ENCODE results near the gene MTMR3. TPM values are rescaled to one million over a fixed set of nuclear protein-coding genes. Genes with fewer than 3 reads are reported as not detected.

The MTMR3 gene
- total and polyA plus RNA-seq, 5 donors: 9.5 to 38.0 (median 30.7) TPM

DNA sequence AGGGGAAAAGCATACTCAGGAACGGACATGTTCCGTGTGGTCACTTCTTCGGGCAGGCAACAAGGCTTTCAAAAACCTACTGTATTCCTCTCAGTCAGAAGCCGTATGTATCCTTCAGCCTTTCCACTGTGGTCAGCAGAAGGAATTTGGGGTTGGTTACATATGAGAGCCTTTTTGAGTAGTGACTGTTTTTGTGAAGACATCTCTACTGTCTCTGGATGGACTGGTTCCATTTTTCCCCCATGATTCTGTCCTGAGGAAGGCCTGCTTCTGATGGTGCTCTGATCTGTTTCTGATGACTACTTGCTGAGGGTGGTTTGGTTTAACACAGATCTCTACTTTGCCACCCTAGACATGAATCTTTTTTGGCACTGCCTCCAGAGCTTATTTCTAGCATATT lies 133.6 kb downstream of the MTMR3 start:
- ATAC-seq (no peak), DNase-seq (no peak)
- no peaks in the 10 kb centered on the region for H3K27me3 ChIP-seq (ENCODE audit: control insufficient read depth, insufficient read depth)
- H3K9me3 ChIP-seq (ENCODE audit: control insufficient read depth, low read length): no peaks in the 10 kb centered on the region
- H3K4me1 ChIP-seq (ENCODE audit: control insufficient read depth, insufficient read depth, low read length): no peaks in the 10 kb centered on the region
- WGBS: 93% methylated on average over 4 of the region's 4 CpGs
- intact Hi-C loops (cut with DNase I): no loop called here
- no peak overlapping the region for H3K27ac ChIP-seq (ENCODE audit: low read length)
- no peak overlapping the region for H3K4me3 ChIP-seq (ENCODE audit: low read length)

DNA sequence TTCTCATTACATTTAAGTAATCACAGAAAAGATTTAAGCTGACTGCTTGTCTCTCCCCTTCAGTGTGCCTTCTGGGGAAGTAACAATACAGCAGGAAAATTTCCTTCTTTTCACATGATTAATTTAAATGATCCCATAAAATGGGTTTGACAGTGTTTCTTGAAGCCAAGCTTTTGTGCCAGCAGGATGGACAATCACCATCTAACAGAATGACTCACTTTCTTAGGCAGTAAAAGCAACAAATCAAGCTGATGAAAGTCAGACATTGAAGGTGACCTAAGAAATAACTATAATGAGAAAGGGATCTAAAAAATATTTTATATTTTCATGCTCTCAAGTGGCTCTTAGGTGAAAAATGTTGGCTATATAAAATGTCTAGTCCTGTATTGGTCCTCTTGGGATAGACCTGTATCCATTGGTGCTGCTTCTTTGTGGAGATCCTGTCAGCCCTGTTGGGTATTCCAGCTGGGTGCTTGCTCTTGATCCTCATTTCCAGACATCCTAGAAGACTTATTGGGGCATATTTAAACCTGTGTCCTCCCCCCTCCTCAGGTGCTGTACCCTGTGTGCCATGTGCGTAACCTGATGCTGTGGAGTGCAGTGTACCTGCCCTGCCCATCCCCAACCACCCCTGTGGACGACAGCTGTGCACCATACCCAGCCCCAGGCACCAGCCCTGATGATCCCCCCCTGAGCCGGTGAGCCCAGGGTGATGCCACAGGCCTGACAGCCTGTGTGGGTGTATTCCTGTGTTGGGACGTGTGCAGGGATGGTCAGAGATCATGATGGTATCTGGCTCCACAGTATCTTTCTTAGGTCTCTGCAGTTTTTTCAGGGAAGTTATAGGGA lies 134.6 kb downstream of the MTMR3 start:
- Histone ChIP-seq H3K4me1 (ENCODE audit: control insufficient read depth, insufficient read depth, low read length) (no peaks in the 10 kb centered on the region), H3K27me3 (ENCODE audit: control insufficient read depth, insufficient read depth) (no peaks in the 10 kb centered on the region), H3K9me3 (ENCODE audit: control insufficient read depth, low read length) (no peaks in the 10 kb centered on the region), H3K4me3 (ENCODE audit: low read length) (no peak overlapping the region), H3K27ac (ENCODE audit: low read length) (no peak overlapping the region)
- DNase-seq: no peak
- intact Hi-C loops (cut with DNase I): no loop called here
- ATAC-seq: no peak
- WGBS: 93% methylated on average over 4 of the region's 4 CpGs

DNA sequence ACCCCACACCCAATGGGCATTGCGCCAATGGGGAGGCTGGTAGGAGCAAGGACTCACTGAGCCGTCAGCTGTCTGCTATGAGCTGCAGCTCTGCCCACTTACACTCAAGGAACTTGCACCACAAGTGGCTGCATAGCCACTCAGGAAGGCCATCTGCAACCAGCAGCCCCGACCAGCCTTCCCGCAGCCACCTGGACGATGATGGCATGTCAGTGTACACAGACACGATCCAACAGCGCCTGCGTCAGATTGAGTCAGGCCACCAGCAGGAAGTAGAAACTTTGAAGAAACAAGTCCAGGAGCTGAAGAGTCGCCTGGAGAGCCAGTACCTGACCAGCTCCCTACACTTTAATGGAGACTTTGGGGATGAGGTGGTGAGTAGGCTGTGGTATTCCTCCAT lies 137.5 kb downstream of the MTMR3 start:
- ATAC-seq (no peak), DNase-seq (peak in 1 of 3 donors; percentile 45)
- no peaks in the 10 kb centered on the region for H3K4me1 ChIP-seq (ENCODE audit: control insufficient read depth, insufficient read depth, low read length)
- 95% methylated on average over 9 of the region's 9 CpGs for WGBS
- H3K9me3 ChIP-seq (ENCODE audit: control insufficient read depth, low read length): no peaks in the 10 kb centered on the region
- H3K27ac ChIP-seq (ENCODE audit: low read length): no peak overlapping the region
- no peaks in the 10 kb centered on the region for H3K27me3 ChIP-seq (ENCODE audit: control insufficient read depth, insufficient read depth)
- no peak overlapping the region for H3K4me3 ChIP-seq (ENCODE audit: low read length)
- intact Hi-C loops (cut with DNase I): no loop called here

DNA sequence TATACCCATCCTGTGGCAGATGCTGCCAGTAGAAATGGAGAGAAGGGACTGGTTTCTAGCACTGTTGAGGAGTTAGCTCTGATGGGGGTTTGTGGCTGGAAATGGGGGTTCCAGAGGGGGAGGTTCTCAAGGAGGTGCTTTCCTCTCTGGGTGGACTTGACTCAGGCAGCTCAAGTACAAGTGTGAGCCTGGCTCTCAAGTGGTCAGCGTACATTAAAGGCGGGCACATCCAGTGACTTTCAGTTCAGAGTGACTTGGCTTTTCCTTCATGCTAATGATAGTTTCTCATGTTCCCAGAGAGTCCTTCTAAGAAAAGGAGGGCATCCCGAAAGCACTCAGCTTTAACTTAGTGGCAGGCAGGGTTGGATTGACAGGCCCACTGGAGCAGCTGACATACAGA lies 138.4 kb downstream of the MTMR3 start:
- WGBS: 94% methylated on average over 3 of the region's 3 CpGs
- Histone ChIP-seq H3K4me3 (ENCODE audit: low read length) (no peak overlapping the region), H3K27me3 (ENCODE audit: control insufficient read depth, insufficient read depth) (no peaks in the 10 kb centered on the region), H3K27ac (ENCODE audit: low read length) (no peak overlapping the region), H3K9me3 (ENCODE audit: control insufficient read depth, low read length) (no peaks in the 10 kb centered on the region), H3K4me1 (ENCODE audit: control insufficient read depth, insufficient read depth, low read length) (no peaks in the 10 kb centered on the region)
- intact Hi-C loops (cut with DNase I): no loop called here
- ATAC-seq: no peak
- DNase-seq: no peak

DNA sequence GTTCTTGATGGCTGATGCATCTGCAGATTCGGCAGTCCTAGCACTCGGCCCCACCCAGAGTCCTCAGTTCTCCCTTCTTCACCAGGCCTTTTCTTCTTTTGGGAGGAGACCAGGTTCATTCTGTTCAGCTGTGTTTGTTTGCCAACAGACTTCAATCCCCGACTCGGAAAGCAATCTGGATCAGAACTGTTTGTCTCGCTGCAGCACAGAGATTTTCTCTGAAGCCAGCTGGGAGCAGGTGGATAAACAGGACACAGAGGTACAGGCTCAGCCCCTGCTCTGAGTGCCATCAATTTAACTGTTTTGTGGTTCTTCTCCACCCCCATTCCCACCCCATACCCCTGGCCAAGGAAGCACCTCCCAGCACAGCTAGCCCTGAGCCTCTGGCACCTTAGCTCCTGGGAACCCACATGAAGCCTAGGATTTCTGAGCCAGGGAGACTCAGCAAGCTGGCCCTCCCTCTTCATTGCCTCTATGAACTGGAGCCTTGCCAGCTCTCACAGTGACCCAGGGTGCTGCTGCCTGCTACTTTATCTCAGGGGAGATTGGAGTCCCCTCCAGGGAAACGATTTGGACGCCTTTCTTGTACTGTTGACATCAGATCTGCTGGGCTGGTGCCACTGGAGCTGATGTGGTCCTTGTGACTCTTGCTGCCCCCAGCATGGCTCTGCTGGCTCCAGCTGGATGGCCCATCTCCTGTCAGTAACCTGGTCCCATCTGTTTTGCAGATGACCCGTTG lies 139.1 kb downstream of the MTMR3 start:
- intact Hi-C loops (cut with DNase I): no loop called here
- H3K4me3 ChIP-seq (ENCODE audit: low read length): no peak overlapping the region
- 64% methylated on average over 8 of the region's 8 CpGs for WGBS
- no peak overlapping the region for H3K27ac ChIP-seq (ENCODE audit: low read length)
- no peaks in the 10 kb centered on the region for H3K9me3 ChIP-seq (ENCODE audit: control insufficient read depth, low read length)
- no peaks in the 10 kb centered on the region for H3K27me3 ChIP-seq (ENCODE audit: control insufficient read depth, insufficient read depth)
- no peaks in the 10 kb centered on the region for H3K4me1 ChIP-seq (ENCODE audit: control insufficient read depth, insufficient read depth, low read length)
- DNase-seq (peak in 2 of 3 donors; percentile 28 to 57), ATAC-seq (peak; percentile 14 to 29)

DNA sequence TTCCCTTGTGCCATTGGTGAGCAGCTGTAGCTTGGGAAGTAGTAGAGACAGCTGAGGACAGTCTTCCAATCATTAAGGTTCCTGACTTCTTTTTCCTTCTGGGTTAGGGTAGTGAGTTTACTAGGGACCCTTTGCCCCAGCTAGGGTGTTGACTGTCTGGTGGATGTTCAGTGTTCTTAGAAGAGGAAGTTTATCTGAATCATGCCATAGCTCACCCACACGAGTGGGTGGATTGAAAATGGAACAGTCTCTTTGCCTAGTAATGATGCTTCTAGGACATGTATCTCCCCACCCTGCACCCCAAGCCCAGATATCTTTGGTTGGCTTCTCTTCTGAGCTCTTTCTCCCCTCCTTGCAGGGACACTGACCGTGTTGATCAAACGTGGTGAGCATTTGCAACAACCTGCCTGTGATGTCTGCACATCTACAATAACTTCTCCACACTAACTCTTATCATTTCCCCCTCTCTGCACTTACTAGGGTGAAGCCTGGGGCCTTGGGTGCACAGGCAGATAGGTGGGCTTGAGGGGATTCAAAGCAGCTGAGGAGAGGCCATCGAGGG lies 140.2 kb downstream of the MTMR3 start:
- DNase-seq (no peak), ATAC-seq (no peak)
- no peak overlapping the region for H3K4me3 ChIP-seq (ENCODE audit: low read length)
- no peaks in the 10 kb centered on the region for H3K9me3 ChIP-seq (ENCODE audit: control insufficient read depth, low read length)
- H3K27ac ChIP-seq (ENCODE audit: low read length): no peak overlapping the region
- 81% methylated on average over 4 of the region's 4 CpGs for WGBS
- no peaks in the 10 kb centered on the region for H3K27me3 ChIP-seq (ENCODE audit: control insufficient read depth, insufficient read depth)
- H3K4me1 ChIP-seq (ENCODE audit: control insufficient read depth, insufficient read depth, low read length): peaks cover 4% of the 10 kb centered on the region
- intact Hi-C loops (cut with DNase I): no loop called here

DNA sequence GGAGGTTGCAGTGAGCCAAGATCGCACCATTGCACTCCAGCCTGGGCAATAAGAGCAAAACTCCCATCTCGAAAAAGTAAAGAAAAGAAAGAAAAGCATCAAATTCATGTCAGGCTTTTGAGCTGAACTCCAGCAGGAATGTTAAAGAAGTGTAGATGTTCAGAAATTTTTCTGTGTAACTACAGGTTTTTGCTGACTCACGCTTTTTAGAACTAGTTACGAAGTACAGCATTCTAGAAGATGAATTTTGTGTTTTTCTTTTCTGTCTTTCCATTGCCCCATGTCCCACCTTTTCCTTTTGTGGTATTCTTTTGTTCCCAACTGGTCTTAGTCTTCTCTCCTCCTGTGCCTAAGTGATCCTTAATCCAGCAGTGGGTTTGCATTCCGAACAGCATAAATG lies 141.3 kb downstream of the MTMR3 start:
- Histone ChIP-seq H3K4me1 (ENCODE audit: control insufficient read depth, insufficient read depth, low read length) (peaks cover 7% of the 10 kb centered on the region), H3K9me3 (ENCODE audit: control insufficient read depth, low read length) (no peaks in the 10 kb centered on the region), H3K4me3 (ENCODE audit: low read length) (no peak overlapping the region), H3K27ac (ENCODE audit: low read length) (no peak overlapping the region), H3K27me3 (ENCODE audit: control insufficient read depth, insufficient read depth) (no peaks in the 10 kb centered on the region)
- intact Hi-C loops (cut with DNase I): no loop called here
- ATAC-seq: no peak
- DNase-seq: no peak
- WGBS: 97% methylated on average over 5 of the region's 5 CpGs

DNA sequence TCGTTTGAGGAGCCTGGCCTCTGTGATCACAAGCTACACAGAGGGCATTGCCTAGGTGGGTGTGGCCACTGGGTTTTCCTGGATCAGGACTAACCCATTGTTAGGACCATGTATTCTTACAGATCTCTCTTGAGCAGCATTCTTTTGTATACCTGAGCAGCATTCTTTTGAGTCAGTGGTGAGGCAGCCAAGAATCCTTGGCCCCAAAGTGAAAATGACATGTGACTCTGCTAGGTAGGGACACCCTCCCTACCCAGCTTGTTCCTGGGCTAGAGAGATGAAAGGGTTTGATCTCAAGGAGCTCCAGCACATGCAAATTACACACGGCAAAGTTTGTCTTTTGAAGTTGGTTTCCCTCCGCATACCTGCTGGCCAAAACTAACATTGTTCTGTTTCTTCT lies 142.2 kb downstream of the MTMR3 start:
- Histone ChIP-seq H3K4me3 (ENCODE audit: low read length) (no peak overlapping the region), H3K9me3 (ENCODE audit: control insufficient read depth, low read length) (no peaks in the 10 kb centered on the region), H3K27me3 (ENCODE audit: control insufficient read depth, insufficient read depth) (no peaks in the 10 kb centered on the region), H3K4me1 (ENCODE audit: control insufficient read depth, insufficient read depth, low read length) (peaks cover 7% of the 10 kb centered on the region), H3K27ac (ENCODE audit: low read length) (no peak overlapping the region)
- DNase-seq (no peak), ATAC-seq (peak in 1 of 2 donors; percentile 32)
- intact Hi-C loops (cut with DNase I): no loop called here
- WGBS: 67% methylated on average over 3 of the region's 3 CpGs

DNA sequence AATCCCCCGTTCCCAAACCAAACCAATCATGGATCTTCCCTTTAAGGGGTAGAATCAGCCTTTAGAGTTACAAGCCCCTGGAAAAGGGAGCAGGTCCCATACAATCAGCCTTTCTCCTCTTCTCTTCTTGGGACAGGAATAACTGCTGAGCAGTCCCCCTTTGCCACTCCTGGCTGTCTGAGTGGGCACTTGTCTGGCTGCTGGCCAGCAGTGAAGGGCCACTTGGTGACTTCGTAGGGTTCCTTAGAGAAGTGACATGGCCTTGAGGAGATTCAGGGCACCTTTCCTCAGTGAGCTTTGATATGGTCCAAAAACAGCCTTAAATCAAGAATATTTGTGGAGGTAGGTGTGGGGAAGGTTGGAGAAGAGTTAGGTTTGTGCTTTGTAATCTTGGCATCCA lies 143.8 kb downstream of the MTMR3 start:
- DNase-seq (no peak), ATAC-seq (no peak)
- WGBS: 90% methylated on average over 2 of the region's 2 CpGs
- H3K4me1 ChIP-seq (ENCODE audit: control insufficient read depth, insufficient read depth, low read length): peaks cover 7% of the 10 kb centered on the region
- H3K9me3 ChIP-seq (ENCODE audit: control insufficient read depth, low read length): no peaks in the 10 kb centered on the region
- H3K27ac ChIP-seq (ENCODE audit: low read length): no peak overlapping the region
- intact Hi-C loops (cut with DNase I): no loop called here
- no peak overlapping the region for H3K4me3 ChIP-seq (ENCODE audit: low read length)
- no peaks in the 10 kb centered on the region for H3K27me3 ChIP-seq (ENCODE audit: control insufficient read depth, insufficient read depth)

DNA sequence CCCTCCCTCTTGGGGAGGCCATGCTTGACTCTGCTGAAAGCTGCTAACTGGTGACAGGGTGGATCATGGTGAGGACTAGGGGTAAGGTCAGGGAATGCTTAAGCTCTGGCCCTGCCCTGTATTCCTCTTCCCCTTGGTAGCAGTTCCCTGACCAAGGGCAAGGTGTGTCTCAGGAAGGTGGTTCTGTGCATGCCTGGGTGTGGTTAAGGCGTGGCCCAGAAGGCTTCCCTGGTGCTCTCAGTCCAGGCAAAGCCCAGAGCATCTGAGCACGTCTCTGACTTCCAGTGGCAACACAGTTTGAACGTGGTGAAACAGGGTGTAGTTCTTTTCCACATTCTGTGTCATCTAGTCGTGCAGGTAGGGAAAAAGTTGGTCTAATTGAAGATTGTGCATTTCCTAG lies 144.2 kb downstream of the MTMR3 start:
- Histone ChIP-seq H3K27ac (ENCODE audit: low read length) (no peak overlapping the region), H3K9me3 (ENCODE audit: control insufficient read depth, low read length) (no peaks in the 10 kb centered on the region), H3K4me3 (ENCODE audit: low read length) (no peak overlapping the region), H3K4me1 (ENCODE audit: control insufficient read depth, insufficient read depth, low read length) (peaks cover 7% of the 10 kb centered on the region), H3K27me3 (ENCODE audit: control insufficient read depth, insufficient read depth) (no peaks in the 10 kb centered on the region)
- no peak for DNase-seq
- intact Hi-C loops (cut with DNase I): no loop called here
- 79% methylated on average over 4 of the region's 4 CpGs for WGBS
- ATAC-seq: peak in 1 of 2 donors; percentile 18

DNA sequence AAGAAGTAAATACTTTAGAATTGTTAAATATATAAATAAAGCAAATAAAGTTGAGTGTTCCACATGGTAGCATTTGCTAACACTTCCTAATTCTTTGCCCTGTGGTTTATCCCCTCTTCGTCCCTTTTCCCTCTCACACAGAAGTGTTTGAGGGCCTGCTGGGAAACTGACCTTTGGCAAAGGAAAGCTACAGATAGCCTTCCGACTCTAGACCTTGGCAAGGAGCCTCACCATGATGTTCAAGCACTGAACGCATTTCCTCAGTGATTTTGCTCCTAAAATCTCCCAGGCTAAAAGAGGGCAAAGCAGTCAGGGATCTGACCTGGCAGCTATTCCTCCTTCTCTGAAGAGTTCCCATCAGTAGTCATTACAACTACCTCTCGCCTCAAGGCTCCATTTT lies 144.8 kb downstream of the MTMR3 start:
- 24% methylated on average over 4 of the region's 4 CpGs for WGBS
- peak in 1 of 3 donors; percentile 36 for DNase-seq
- no peak overlapping the region for H3K27ac ChIP-seq (ENCODE audit: low read length)
- peaks cover 7% of the 10 kb centered on the region for H3K4me1 ChIP-seq (ENCODE audit: control insufficient read depth, insufficient read depth, low read length)
- no peaks in the 10 kb centered on the region for H3K9me3 ChIP-seq (ENCODE audit: control insufficient read depth, low read length)
- intact Hi-C loops (cut with DNase I): no loop called here
- peak; percentile 44 to 79 for ATAC-seq
- H3K4me3 ChIP-seq (ENCODE audit: low read length): no peak overlapping the region
- no peaks in the 10 kb centered on the region for H3K27me3 ChIP-seq (ENCODE audit: control insufficient read depth, insufficient read depth)
